GM18498 (cell line): ENCODE data around the gene FGR.
"Not testable (repeated sequence)": the region's sequence is repeated elsewhere in the genome, so short reads cannot be mapped to it uniquely, and the experiment has no call there.

Experiments used
- ATAC-seq: cut with Tn5 transposase; IDR thresholded peaks from one replicate; pipeline ENCODE4 v1.9.1; 2021; ENCODE audit warnings: mild to moderate bottlenecking, moderate library complexity; ENCODE audit not compliant: unreplicated experiment

FGR gene

DNA sequence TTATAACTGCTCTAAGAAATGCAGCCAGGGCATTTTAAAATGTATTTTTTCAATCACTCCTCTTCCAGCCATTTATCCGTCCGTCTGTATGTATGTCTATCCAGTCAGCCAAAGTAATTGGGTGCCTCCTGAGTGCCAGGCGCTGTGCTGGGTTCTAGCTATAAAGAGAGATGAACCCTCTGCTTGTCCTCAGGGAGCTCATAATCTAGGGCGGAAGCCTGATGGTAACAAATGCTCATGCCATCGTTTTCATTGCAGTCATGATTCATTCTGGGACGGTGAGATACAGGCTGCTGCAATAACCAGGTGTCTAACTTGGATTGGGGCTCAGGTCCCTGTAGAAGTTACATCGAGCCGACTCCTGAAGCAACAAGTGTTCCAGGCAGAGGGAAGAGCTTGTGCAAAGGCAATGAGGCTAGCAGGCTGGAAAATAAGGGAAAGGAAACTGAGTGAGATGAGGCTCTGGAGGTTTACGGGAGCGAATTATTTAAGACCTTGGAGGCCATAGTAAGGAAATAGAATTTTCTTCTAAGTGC, 25.4 kb upstream of the FGR start:
- no peak for ATAC-seq

DNA sequence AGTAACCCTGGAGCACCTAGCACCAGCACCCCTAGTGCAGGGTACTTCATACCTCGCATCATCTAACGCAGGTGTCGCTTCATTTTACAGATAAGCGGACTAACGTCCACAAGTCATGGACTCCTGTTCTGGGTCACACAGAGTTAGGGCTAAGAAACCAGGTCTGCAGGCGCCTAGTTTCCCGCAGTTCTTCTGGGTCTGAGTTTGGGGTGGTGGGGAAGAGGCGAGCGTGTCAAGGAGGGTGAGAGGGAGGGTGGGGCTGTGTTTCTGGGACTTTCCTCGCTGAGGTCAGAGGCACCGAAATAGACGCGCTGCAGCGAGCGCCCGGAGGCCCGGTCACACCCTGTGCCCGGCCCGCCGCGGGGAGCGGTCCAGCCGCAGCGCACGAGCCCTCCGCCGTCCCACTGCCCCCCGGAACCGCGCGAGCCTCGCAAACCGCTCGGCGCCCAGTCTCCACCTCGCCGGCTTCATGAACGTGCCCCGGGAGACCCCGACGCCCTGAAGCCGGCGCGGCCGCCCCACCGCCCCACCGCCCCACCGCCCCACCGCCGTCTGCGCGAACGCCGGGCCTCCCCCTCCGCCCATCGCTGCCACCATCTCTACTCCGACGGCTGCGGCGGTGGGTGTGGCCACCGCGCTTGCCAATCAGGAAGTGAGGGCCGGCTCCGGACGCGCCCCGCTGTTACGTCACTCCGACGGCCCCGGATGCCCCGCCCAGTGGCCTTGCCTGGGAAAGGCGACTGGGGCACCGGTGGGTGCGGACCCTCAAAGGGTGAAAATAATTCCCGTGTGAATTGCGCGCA, 24.7 kb upstream of the FGR start:
- peak; percentile 77 for ATAC-seq

DNA sequence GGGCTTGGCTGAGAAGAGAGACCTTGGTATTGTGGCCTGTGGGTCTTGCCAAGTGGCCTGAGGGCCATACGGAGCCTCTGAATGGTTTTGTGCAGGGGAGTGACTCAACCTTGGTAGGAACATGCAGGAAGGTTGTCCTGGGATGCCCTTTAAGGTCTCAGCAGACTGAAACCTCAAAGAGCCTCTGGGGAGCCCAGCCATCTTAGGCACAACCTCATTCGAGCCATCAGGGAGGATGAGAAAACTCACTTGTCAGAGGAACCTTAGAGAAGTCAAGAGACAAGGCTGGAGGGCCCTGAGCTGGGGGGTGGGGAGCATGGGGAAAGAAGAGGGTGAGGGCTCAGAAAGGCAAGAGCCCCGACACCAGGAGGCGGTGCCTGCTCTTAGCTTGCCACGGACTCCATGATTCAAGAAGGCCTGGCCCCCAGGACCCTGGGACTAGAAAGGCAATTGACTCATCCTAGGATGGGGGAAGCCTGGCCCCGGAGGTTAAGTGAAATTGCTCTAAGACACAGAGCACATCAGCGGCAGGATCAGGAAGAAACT, 24.0 kb upstream of the FGR start:
- peak; percentile 9 for ATAC-seq

DNA sequence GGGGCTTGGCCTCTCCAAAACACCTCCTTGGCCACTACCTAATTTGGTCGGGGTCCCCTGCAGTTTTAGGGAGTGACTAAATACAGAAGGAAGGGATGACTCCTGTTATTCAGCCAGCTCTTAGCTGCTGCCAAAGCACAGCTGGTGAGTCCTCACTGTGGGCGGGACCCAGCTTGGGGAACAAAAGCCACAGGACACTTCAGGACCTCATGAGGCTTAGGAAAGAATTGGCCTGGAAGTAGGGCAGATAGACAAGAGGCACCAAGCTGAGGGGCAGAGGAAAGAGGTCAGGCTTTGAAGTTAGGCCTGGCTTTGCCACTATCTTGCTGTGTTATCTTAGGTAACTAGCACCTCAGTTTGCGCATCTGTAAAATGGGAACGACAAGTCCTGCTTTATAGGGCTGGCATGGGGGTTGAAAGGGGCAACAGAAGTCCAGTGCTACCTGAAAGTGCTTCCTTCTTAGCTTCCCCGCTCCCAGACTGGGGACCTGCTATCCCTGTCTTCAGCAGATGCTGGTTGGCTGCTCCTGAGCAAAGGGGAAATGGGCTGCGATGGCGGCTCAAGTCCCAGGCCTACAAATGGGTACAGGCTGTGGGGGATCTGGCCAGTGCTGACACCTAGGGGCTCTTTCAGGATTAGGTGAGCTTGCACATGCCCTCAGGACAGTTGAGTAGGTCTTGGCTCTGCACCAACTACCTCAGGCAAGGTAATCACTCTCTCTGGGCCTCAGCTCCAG, 21.3 kb upstream of the FGR start:
- ATAC-seq: no peak

DNA sequence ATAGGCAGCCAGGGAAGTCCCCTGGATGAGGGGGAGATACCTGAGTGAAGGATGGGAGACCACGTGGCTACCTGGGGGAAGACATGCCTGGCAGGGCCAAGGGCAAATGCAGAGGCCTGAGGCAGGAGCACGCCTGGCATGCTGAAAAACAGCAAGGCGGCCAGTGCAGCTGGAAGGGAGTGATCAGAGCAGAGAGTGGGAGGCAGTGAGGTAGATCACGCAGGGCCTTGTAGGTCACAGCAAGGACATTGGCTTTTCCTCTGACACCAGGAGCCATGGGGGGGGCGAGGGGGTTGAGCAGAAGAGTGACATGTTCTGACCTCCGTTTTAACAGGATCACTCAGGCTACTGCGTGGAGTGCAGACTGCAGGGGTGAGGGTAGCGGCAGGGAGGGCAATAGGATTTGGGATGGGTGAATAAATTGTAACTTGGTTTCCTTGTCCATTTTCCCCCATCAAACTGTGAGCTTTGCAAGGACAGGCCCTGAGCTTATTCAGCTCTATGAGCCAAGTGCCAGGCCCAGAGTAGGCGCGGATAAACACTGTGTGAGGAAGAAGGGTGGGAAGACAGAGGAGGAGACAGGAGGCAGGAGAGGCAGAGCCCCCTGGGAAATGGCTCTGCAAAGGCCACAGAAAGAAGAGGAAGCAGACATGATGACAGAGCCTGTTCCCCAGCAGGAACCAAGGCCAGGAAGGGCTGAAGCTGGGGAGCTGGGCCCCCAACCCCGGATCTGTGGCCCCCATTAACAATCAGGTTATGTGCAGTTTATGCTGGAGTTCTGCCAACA, 20.4 kb upstream of the FGR start:
- ATAC-seq: no peak

DNA sequence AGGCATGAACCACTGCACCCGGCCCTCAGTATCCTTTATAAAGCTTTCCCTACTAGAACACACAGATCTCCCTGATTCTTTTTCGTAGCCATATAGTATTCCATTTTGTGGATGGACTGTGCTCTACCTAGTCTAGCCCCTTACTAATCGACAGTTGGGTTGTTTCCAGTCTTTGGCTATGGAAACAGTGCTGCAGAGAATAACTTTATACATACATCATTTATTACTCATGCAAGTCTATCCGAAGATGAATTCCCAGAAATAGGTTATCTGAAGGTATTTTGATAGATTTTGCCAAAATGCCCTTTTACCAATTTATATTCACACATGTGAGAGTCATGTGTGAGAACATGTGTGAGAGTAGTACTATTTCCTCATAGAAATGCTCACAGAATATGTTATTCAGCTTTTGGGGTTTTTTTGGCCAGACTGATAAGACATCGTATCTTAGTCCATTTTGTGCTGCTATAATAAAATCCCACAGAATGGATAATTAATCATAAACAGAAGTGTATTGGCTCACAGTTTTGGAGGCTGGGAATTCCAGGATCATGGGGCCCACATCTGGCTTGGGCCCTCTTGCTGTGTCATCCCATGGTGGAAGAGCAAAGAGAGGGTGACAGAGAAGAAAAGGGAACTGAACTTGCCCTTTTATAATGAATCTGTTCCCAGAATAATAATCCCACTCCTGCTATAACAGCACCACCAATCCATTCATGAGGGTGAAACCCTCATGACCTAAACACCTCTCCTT, 17.3 kb upstream of the FGR start:
- ATAC-seq: no peak

DNA sequence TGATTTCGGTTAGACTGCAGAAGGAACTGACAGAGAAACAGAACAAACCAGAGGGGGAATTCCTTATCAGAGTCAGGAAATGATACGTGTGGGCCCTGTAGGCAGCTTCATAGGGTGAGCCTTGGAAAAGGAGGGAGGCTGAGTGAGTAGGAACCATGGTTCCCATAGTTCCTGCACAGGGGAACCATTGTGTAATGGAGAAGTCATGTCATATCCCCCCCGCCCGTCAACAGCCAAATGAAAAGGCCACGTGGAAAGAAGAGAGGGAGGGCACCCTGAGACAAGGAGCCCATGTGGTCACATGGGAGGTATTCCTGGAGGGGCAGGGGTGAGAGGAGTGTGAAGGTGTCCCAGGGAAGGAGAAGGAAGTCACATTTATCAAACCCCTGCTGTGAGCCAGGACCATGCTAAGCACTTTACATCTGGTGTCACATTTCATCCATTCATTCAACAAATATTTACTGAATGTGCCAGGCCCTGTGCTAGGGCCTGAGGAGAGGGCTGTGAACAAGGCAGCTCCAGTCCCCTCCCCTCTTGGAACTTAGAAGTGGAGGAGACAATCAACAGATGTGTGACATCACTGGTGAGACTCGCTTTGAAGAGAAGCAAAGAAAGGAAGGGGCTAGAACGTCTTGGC, 15.7 kb upstream of the FGR start:
- ATAC-seq: no peak

DNA sequence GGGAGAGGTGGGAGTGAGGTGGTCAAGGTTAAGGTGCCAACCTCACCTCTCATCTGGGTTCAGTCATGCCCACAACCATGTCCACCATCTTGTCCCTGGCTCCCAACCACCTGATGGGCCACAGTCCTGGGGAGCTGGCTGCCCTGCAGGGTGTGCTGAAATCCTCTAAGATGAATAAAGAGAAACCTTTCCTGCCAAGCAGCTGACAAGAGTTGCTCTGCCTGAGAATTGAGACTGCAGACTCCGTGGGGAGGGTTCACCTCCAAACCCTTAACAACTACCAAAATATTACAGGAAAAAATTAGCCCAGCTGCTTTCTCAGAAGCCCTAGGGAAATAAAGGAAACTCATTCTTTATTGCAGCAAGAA, 15.2 kb upstream of the FGR start:
- ATAC-seq: no peak

DNA sequence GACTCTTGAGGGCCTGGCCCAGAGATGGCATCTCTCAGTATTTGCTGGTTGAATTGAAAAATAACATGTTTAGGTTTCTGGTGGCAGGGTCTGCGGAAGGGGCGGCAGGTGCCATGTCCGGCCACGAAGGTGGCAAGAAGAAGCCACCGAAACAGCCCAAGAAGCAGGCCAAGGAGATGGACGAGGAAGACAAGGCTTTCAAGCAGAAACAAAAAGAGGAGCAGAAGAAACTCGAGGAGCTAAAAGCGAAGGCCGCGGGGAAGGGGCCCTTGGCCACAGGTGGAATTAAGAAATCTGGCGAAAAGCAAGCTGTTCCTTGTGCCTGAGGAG, 14.3 kb upstream of the FGR start:
- ATAC-seq: no peak

DNA sequence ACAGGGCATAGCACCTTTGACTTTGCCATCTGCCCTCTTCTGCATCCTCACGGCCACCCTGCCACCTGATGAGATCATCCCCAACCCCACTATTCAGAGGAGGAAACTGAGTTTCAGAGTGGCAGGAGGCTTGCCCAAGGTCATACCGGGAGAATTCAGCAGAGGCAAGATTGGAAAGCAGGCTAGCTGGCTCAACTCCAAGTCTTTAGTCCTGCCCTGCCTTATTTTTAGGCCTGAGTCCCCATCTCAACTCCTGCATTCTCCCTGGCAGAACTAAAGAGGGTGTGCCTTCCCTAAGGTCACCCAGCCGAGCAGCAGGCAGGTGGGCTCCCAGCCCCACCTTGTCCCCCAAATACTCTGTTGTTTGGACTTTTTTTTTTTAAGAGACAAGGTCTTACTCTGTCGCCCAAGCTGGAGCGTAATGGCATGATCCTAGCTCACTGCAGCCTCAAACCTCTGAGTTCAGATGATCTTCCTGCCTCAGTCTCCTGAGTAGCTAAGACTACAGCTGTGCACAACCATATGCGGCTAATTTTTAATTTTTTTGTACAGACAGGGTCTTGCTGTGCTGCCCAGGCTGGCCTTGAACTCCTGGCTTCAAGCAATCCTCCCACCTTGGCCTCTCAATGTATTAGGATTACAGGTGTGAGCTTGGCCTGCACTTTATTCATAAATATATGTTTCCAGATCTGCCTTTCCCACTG, 13.8 kb upstream of the FGR start:
- no peak for ATAC-seq

DNA sequence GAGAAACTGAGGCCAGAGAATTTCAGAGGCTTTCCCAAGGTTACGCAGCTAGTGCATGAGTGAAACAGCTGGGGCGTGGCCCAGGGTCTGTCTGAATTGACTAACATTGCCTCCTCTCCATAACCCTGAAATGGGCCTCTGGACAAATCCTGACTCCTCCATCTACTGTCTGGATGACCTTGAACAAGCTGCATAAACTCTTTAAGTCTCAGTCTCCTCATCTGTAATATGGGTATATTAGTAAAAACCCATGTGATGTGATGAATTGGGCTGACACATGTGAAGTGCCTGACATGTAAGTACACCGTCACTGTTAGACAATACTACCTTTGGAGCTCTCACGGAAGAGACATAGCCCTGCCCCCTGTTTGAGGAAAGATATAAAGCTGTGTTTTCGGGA, 12.3 kb upstream of the FGR start:
- ATAC-seq: no peak

DNA sequence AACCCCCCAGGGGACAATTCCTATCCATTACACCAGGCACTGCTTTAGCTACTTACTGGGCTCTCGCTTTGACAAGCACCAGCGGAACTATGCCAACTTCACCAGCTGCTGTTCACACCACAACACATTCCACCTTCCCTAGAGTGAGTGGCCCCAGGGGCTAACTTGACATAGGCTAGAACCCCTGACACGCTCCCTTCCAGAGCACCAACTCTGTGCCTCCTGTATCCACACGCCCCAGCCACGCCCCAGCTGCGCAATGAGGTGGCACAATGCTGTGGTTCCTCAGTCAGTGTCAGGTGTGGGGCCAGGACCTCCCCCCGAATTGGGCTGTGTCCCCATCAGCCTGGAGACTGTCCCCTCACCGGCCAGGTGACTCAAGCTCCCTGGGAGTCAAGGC, 11.7 kb upstream of the FGR start:
- no peak for ATAC-seq

DNA sequence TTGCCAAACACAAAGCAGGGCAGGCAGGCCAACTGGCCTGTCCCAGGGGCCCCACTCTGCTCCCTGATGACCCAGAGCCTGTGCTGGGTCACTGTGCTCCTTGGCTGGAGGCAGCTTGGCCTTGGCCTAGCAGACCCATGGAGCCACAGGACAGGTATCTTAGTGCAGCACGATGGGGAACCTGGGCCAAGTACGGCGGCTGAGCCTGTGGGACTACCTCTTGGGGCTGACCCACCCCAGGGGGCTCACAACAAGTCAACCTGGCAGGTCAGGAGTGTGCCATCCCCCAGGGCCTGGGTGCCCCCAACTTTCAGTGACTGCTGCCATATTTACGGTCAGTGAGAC, 10.1 kb upstream of the FGR start:
- no peak for ATAC-seq

DNA sequence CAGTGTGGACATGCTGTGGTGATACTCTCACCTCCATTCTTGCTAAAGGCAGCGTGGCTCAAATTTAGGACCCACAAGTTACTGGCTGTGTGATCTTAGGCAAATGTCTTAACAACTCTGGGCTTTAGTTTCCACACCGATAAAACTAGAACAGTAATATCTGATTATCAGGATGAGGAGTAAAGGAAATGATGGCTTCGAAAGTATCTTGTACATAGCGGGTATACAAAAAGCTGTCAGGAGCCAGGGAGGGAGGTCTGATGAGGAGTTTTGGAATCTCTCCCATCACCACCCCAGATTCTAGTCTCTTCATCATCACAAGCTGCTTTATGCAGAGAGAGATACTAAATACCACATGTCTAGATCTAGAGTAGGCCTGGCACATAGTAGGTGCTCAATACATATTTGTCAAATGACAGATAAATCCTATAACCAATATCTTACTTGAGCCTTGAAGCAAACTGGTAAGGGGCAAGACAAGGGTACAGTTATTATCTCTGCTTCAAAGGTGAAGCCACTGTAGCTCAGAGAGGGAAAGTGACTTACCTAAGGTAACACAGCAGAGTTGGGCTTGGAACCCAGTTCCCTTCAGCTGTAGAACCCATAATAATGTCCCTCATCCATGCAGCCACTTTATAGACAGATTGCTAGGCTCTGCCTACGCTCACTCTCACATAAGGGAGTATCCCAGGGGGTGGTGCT, 9.5 kb upstream of the FGR start:
- ATAC-seq: no peak

DNA sequence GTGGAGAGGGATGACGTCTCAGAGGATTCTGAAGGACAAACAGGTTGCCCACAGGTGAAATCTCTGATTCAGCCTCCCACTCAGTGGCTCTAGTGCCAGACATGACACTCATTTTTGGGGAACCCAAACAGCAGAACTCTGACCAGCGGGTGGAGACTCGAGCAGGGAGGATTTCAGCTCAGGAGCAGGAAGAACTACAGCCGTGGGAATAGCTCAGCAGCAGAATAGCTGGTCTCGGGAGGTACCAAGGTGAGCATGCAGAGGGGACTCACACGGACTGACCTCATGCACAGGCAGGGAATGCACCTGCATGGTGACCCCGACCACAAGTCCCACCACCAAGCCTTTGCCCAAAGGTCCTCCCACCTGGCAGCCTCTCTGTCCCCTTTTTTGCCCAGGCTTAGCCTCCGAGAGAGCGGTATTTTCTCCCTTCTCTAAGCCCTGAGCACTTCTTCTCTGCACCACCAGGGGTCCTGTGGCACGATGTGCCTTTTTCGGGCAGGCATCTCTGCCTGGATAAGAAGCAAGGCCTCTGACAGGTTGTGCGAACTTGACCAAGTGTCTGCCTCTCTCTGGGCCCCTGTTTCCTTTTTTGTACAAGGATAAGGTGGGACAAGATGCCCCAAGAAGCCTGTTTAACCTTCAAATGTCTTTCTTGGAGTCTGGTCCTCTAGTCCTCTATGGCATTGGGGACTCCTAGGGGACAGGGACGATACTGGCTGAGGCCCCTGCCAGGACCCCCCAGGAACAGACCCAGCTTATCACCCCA, 8.8 kb upstream of the FGR start:
- ATAC-seq: no peak

DNA sequence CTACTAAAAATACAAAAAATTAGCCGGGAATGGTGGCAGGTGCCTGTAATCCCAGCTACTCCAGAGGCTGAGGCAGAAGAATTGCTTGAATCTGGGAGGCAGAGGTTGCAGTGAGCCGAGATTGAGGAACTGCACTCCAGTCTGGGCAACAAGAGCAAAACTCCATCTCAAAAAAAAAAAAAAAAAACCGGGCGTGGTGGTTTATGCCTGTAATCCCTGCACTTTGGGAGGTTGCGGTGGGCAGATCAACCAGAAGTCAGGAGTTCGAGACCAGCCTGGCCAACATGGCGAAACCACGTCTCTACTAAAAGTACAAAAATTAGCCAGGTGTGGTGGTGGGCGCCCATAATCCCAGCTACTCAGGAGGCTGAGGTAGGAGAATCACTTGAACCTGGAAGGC, 5.5 kb upstream of the FGR start:
- not testable (repeated sequence) for ATAC-seq

DNA sequence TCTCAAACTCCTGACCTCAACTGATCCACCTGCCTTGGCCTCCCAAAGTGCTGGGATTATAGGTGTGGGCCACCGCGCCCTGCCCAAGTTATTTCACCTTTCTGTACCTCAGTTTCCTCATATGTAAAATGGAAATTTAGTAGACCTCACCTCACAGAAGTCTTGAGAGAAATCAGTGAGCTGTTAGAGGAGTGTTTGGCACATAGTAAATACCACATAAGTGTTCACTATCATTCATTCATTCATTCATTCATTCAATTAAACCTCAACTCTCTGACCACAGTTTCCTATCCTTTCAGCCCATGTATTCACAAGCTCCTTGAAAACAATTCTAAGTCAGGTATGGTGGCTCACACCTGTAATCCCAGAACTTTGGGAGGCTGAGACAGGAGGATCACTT, 3.8 kb upstream of the FGR start:
- ATAC-seq: no peak

DNA sequence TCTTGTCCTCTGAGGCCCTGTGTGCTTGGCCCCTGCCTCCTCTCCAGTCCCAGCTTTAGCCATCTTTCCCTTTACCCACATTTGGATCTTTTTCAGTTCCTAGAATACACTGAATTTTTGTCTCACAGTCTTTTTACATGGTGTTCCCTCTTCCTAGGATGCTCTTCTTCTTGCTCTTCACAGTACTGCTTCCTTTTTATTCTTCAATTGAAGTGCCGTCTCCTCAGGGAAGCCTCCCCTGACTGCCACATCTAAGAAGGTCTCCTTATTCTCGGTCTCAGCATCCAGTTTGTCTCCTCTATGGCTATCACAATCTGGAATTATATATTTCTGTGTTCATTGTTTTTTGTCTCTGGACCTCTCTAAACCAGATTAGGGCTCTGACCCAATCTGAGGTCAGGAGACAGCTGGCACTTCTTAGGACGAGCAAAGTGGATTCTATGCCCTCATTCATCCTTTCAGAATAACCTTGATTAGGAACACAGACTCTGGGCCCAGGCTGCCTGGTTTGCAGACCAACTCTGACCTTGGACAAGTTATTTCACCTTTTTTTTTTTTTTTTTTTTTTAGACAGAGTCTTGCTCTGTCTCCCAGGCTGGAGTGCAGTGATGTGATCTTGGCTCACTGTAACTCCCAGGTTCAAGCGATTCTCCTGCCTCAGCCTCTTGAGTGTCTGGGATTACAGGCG, 3.2 kb upstream of the FGR start:
- no peak for ATAC-seq
